NT2/D1 (cell line): ENCODE data around the gene RAB1B.
"Not testable (repeated sequence)": the region's sequence is repeated elsewhere in the genome, so short reads cannot be mapped to it uniquely, and the experiment has no call there.

Experiments used
- SUZ12 ChIP-seq: IDR thresholded peaks from 2 replicates; pipeline ENCODE4 v1.6.1; 2011; ENCODE audit not compliant: insufficient read length, insufficient read depth; ENCODE audit errors: extremely low read depth
- YY1 ChIP-seq: IDR thresholded peaks from 2 replicates; pipeline ENCODE4 v1.6.1; 2011; ENCODE audit not compliant: insufficient read length, insufficient read depth
- ZNF274 ChIP-seq: IDR thresholded peaks from 2 replicates; pipeline ENCODE4 v1.6.1; 2011; ENCODE audit warnings: mild to moderate bottlenecking, low read depth, low read length

DNA sequence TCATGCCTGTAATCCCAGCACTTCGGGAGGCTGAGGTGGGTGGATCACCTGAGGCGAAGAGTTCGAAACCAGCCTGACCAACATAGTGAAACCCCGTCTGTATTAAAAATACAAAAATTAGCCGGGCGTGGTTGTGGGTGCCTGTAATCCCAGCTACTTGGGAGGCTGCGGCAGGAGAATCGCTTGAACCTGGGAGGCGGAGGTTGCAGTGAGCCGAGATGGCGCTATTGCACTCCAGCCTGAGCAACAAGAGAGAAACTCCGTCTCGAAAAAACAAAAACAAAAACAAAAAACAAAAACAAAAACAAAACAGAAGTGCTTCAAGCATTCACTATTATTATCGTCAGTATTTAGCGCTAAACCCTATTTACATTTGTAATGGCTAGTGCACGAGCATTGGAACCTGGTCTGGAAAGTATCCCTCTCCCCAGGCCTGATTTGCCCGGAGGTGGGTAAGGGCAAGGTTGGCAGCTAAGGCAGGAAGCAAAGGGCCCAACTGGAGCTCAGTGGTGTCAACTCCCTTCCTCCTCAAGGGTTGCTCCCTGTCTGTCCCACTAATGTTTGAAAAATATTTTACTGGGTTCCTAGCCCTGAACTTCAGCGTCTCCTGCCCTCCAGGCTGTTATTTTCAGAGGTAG lies 42.5 kb downstream of the RAB1B start:
- TF ChIP-seq YY1, ZNF274, SUZ12: not testable (repeated sequence)
